ENCODE data around the gene JPH4.

Gene JPH4

GRCh38 chr14:23580152-23580926 lies 1.7 kb upstream of the JPH4 start:
- no peak for DNase-seq (ENCODE audit: low read depth)
- TF ChIP-seq MYC (IDR thresholded peaks at IDR 0.05; ENCODE audit: low read depth, low read length) (no peak), POLR2A (IDR thresholded peaks at IDR 0.05; ENCODE audit: extremely low read depth, insufficient read length) (no peak)
- TF ChIP-seq, protein P1, sequence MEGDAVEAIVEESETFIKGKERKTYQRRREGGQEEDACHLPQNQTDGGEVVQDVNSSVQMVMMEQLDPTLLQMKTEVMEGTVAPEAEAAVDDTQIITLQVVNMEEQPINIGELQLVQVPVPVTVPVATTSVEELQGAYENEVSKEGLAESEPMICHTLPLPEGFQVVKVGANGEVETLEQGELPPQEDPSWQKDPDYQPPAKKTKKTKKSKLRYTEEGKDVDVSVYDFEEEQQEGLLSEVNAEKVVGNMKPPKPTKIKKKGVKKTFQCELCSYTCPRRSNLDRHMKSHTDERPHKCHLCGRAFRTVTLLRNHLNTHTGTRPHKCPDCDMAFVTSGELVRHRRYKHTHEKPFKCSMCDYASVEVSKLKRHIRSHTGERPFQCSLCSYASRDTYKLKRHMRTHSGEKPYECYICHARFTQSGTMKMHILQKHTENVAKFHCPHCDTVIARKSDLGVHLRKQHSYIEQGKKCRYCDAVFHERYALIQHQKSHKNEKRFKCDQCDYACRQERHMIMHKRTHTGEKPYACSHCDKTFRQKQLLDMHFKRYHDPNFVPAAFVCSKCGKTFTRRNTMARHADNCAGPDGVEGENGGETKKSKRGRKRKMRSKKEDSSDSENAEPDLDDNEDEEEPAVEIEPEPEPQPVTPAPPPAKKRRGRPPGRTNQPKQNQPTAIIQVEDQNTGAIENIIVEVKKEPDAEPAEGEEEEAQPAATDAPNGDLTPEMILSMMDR (IDR thresholded peaks at IDR 0.05; ENCODE audit: low read depth, low read length): no peak
- TF ChIP-seq, protein P2, sequence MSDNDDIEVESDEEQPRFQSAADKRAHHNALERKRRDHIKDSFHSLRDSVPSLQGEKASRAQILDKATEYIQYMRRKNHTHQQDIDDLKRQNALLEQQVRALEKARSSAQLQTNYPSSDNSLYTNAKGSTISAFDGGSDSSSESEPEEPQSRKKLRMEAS (IDR thresholded peaks at IDR 0.05; ENCODE audit: low read depth, low read length): no peak
- H3K4me3 ChIP-seq (ENCODE audit: low read depth, low read length): no peak overlapping the region

DNA sequence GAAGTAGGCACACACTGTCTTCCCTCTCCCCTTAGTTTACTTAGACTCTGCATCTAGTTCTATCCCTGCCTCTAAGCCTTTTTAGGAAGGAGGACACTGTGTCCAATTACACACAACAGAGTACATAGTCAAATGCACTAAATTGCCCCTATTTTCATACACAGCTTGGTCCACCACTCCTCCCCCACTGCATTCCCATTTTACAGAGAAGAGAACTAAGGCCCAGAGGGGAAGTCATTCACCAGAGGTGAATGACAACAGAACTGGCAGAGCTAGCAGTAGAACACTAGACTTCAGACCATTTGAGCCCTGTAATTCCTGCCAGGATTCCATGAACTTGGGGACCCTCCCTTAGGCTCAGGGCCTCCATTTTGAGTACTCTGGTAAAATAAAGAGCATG lies 1.1 kb upstream of the JPH4 start:
- TF ChIP-seq MYC (IDR thresholded peaks at IDR 0.05; ENCODE audit: low read depth, low read length) (no peak), POLR2A (IDR thresholded peaks at IDR 0.05; ENCODE audit: extremely low read depth, insufficient read length) (no peak)
- TF ChIP-seq, protein P2 (IDR thresholded peaks at IDR 0.05; ENCODE audit: low read depth, low read length): no peak
- TF ChIP-seq, protein P1 (IDR thresholded peaks at IDR 0.05; ENCODE audit: low read depth, low read length): no peak
- H3K4me3 ChIP-seq (ENCODE audit: low read depth, low read length): no peak overlapping the region
- no peak for DNase-seq (ENCODE audit: low read depth)

DNA sequence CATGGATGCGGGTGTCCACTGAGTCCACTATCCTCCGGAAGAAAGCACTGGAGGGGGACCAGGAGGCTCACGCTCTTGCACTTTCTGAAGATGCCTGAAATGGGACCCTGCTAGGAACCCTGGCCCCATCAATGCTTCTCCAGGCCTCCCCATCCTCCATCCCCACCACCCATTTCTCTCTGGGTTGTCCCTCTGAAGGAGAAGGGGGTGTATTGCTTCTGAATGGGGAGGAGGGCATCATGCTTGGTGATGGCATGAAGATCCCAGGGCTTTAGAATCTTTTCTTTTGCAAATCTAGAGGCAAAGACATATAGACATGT lies 681 bp upstream of the JPH4 start:
- no peak overlapping the region for H3K4me3 ChIP-seq (ENCODE audit: low read depth, low read length)
- DNase-seq (ENCODE audit: low read depth): no peak
- TF ChIP-seq, protein P1 (IDR thresholded peaks at IDR 0.05; ENCODE audit: low read depth, low read length): no peak
- no peak for TF ChIP-seq POLR2A (IDR thresholded peaks at IDR 0.05; ENCODE audit: extremely low read depth, insufficient read length)
- TF ChIP-seq, protein P2 (IDR thresholded peaks at IDR 0.05; ENCODE audit: low read depth, low read length): no peak
- no peak for TF ChIP-seq MYC (IDR thresholded peaks at IDR 0.05; ENCODE audit: low read depth, low read length)

GRCh38 chr14:23577710-23578392 lies 739 bp downstream of the JPH4 start:
- TF ChIP-seq MYC (IDR thresholded peaks at IDR 0.05; ENCODE audit: low read depth, low read length) (no peak), POLR2A (IDR thresholded peaks at IDR 0.05; ENCODE audit: extremely low read depth, insufficient read length) (no peak)
- TF ChIP-seq, protein P2 (IDR thresholded peaks at IDR 0.05; ENCODE audit: low read depth, low read length): no peak
- TF ChIP-seq, protein P1 (IDR thresholded peaks at IDR 0.05; ENCODE audit: low read depth, low read length): no peak
- no peak for DNase-seq (ENCODE audit: low read depth)
- no peak overlapping the region for H3K4me3 ChIP-seq (ENCODE audit: low read depth, low read length)

GRCh38 chr14:23577004-23577681 lies 1.4 kb downstream of the JPH4 start:
- DNase-seq (ENCODE audit: low read depth): no peak
- H3K4me3 ChIP-seq (ENCODE audit: low read depth, low read length): no peak overlapping the region
- TF ChIP-seq, protein P1 (IDR thresholded peaks at IDR 0.05; ENCODE audit: low read depth, low read length): no peak
- TF ChIP-seq, protein P2 (IDR thresholded peaks at IDR 0.05; ENCODE audit: low read depth, low read length): no peak
- no peak for TF ChIP-seq POLR2A (IDR thresholded peaks at IDR 0.05; ENCODE audit: extremely low read depth, insufficient read length)
- TF ChIP-seq MYC (IDR thresholded peaks at IDR 0.05; ENCODE audit: low read depth, low read length): no peak
